Stimulated activated CD8-positive, alpha-beta memory T cell treated with anti-CD3 and anti-CD28 coated beads, Interleukin-15, amount 100 ng/mL, for 24 hours (primary cell): ENCODE data around the gene NDUFA11.

Experiments
- DNase-seq: peaks from one replicate; pipeline ENCODE4 v3.0.0-alpha.2; 2020; ENCODE audit warnings: low read depth

Gene NDUFA11

DNA sequence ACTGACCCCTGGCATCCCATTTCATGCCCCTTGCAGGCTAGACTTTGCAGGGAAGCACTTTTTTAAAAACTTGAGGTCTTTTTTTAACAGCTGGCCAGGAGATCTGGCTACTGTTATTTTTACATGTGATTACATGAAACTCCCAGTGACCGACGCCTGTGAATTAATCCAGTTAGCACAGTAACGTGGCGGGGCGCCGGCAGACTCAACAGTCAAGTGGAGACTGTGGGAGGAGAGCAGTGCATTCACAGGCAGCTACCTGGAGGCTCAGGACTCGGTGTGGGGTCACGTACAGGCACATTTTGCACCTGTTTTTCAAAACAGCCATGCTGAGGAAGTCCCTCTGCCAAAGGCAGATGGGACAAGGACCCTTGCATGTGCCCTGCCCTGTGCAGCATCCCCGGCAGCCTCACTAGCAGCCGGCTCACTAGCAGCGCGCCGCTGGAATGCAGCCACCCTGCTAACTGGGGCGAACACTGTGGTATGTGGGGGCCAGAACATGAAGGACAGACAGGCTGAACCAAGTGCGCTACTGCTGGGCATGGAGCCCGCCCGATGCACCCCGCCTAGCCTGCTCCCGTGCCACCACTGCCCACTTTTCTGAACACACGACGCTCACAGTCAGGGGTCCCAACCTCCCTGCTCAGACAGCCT is 29.1 kb upstream of the NDUFA11 start:
- DNase-seq, result no peak

DNA sequence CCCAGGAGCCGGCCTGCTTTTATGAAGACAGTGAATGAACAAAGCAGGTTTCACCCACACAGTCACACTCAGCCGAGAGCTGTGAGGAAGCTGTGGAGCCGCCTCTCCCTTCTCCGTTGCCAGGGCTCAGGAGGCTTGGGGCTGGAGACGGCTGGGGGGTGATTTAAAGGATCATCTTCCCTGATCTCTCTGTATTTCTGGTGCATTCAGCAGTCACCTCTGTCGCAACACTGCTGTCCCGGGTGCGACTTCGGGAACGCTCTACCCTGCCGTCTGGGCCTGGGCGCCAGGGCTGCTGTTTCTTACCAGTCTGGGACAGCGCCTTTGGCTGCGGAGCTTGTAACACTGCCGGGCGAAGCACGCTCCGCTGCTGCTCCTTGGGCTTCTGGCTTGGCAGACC is 28.6 kb upstream of the NDUFA11 start:
- no peak for DNase-seq

DNA sequence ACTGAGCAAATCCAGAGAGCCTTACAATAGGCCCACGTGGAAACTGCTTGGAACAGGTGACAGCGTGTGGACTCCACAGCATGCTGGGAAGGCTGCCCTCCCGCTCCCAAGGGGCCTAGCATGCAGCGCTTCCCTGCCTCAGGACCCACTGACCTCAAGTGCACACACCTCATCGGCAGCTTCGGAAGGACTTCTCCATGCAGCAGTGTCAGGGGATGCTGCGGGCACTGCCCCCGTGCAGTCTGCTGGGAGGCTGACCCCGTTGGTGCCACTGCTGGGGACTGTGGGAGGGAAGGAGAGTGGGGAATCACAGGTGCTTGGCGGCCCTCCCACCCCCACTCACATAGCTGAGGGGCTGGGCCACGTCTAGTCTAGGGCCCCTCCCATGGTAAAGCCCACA is 27.7 kb upstream of the NDUFA11 start:
- DNase-seq, result no peak

DNA sequence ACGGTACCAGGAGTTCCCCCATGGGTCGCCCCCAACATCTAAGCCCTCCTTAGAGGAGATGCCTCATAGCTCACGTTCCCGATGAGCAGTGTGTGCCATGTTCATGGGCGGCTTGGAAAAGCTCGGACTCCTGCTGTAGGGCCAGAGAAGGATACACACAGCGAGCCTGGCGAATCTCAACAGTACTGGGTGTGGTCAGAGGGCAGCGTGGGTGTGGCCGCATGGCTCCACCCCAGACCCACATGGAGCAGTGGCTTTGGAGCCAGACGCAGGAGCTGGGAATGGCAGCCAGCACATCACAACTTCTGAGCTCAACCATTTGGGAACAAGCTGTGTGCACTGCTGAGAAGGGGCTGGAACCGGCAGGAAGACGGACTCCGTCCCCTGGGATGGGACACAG is 26.0 kb upstream of the NDUFA11 start:
- no peak for DNase-seq

DNA sequence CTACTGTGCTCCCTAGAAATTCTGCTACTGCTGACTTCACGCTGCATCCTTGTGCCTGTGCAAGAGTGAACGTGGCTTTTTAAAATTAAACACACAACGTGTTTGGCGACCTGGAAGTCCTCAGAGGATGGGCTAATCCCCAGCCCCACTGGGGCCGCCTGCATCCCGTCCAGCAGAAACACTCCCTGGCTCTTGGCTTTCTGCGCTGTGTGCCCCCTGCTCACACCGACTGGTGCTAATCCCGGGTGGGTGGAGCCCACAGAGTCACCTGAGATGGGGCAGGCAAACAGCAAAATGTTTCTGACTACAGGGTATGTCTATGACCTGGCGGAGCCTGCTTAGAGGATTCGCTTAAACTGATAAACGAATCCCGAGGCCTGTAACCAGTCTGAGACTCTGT is 25.6 kb upstream of the NDUFA11 start:
- no peak for DNase-seq

DNA sequence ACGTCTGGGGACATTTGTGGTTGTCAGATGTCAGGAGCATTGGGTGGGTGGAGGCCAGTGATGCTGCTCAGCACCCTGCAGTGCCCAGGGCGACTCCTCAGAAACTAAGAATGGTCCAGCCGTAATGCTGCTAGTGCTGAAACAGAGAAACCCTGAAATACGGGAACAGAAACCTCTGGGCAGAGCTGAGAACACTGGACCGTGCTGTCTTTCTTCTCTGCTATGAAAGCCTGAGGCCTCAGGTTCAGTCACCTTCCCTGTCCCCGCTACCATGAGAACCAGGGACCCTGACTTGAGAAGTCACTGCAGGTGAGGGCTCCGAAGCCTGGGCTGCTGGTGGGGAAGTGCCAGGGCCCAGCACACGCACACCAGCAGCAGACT is 23.8 kb upstream of the NDUFA11 start:
- no peak for DNase-seq

DNA sequence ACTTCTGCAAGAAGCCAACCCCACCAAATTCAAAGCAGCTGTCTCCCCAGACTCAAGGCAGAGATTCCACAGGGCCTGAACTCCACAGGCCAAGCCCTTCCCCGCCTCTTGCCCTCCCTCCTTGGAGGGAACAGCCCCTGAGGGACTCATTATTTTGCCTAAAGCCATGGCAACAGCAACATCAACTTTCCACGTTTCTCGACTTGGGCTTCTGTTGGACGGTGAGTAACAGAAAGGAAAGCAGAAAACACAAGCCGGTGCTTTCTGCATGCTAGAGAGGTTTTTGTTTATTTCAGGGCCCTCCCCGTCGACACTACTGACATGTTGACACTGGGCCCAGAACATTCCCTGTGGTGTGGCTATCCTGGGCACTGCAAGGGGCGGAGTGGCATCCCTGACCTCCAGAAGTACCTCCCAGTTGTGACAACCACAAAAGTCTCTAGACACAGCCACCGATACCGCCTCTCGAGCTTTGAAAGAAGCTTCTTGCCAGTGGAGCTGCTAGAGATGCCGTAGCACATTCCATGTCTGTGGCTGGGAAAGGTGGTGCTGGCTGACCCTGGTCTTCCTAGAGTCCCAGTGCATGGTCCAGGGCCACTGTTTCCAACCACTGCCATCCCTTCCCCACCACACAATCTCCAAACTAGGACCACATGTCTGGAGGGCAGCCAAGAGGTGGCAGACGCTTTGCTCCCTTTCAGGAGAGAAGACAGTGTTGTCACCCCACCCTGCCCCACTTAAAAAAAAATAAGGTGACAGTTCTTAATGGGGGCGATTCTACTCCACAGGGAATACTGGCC is 23.3 kb upstream of the NDUFA11 start:
- DNase-seq, result no peak

DNA sequence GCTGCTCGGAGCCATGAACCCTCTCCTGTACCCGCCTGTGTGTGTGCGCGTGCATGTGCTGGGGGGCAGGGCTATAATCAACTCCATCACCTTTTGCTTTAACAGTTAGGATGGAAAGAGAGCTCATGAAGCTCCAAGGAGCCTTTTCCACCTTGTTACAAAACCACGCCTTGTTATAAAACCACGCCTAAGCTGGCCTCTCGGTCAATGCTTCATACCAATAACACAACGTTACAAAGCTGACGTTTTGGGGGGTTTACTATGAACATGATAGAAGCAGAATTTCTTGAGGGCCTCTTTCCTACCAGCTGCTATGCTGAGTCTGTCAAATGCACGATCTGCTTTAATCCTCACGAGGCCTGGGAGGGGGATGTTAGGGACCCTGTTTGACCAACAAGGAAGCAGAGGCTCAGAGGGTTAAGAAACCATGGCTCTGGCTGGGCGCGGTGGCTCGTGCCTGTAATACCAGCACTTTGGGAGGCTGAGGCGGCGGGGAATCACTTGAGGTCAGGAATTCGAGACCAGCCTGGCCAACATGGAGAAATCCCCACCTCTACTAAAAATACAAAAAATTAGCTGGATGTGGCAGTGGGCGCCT is 22.3 kb upstream of the NDUFA11 start:
- no peak for DNase-seq

DNA sequence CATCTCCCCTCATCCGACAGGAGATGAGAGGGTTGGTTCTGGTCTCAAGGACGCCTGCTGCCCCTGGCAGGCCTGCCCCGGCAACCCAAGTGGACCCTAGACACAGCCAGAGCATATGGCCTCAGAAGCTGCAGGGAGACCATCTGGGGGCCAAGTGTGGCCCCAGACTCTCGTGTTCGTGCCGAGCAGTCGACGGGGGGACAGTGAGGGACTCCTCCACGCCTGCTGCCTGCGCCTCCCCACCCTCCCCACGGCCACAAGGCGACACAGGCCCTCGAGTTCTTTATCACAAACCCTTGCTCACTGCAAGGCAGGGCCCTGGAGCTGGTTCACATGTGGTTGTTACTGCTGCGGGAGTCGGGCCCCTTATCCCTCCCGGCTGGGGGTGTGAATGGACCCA is 19.8 kb upstream of the NDUFA11 start:
- no peak for DNase-seq

DNA sequence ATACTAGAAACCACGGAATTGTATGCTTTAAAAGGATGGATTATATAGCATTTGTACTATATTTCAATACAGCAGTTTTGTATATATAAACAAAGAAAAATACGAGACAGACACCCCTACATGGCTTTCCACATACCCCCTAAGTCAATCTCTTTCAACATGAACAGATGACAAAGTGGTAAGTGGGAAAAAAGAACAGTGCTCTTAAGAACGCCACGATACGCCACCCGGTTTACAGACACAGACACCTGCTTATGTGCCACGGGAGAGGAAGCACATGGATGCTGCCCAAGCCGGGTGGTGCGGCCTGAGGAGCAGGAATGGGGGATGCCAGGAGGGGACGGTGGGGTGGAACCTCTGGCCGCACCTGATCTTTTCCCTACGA is 18.6 kb upstream of the NDUFA11 start:
- no peak for DNase-seq

DNA sequence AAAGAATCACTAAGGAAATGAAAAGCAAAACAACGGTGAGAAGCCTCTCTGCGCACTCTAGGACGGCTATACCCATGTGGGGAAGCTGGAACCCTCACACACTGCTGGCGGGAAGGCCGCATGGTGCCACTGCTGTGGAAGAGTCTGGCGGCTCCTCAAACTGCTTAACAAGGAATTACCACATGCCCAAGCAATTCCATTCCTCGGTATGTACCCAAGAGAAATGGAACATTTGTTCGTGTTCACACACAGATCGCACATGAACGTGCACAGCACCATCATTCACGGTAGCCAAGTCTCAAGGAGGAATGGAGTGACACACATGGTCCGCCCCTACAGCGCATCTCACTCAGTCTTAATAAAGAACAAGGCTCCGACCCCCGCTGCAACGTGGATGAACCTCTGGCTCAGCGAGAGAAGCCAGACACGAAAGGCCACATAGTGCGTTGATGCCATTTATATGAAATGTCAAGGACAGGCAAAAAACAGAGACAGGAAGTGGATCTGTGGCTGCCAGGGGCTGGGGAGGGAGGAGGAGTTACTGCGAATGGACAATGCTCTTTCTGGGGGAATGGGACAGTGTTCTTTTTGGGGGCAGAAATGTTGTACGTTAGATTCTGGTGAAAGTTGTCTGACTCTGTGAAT is 18.0 kb upstream of the NDUFA11 start:
- no peak for DNase-seq

DNA sequence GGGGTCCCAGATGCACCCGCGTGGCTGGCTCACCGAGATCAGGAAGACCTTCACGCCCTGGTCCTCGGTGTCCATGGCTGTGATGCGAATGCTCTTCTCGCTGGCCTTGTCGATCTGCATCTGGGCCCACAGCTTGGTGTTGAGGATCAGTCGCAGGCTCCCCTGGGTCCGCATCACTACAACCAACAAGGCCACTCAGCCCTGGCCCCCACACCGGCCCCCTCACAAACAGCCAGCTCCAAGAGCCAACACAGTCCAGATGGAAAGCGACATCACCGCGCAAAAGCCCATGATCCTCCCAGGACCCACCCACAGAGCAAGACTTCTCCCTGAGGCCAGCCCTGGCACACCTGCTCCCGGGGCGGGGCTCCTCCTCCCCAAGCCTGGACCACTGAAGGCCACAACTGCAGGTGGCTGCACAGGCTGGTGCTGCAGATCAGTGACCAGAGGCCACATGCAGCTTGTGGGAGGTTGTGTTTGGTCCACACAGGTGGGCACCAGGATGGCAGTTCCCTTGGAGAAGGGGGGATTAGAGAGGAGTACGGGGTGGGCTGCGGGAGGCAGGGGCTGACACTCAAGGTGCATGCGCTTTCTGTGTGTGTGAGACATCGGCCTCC is 15.0 kb upstream of the NDUFA11 start:
- no peak for DNase-seq

DNA sequence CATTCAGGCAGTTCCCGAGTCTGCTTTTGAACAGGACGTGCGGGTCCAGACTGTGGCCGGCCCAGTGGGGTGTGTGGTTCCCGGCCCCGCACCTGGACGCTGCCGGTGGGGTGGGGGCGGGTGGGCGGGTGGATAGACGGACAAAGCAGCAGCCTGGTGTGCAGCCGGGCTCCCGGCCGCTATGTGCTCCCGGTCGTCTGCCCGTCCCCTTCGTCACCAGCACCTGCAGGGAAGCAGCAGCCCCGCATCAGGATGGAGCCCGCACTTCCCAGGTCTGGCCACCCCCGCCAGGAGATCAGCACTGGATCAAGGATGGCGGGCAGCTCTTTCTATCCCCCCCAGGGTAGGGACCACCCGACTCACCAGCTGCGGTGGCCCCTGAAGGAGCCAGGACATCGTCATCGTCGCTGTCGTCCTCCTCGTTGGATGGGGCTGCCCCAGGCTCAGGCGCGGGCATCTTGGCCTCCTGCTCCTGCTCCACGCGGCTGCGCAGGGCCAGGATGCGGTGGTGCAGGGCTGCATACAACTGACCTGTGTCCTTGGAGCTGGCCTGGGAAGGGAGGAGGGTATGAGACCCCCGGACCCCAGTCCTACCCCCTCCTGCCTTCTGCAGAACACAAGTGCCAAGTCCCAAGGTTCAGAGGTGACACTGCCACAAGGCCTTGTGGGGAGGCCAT is 14.0 kb upstream of the NDUFA11 start:
- no peak for DNase-seq

DNA sequence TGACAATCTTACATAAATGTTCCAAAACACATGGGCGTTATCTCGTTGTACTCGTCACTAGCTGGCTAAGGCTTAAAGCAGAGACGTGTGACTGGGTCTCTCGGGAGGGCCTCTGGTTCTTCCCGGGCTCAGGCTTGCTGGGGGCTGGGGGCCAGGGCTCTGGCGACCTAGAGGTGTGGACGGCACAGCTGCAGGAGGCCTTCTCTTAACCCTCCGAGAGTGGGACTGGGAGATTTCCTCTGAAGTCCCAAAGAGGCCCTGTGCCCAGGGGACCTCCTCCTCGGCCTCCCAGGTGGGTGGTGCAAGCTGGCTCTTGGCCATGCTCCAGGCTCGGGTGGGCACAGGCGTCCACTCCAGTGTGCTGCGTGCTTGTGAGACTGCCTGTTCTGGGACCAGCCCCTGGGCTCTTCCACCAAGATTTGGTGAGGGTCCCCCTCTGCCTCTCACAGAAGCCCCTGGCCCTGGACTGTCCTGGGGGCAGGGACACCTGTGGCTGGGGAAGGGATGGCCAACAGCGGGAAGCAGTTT is 12.7 kb upstream of the NDUFA11 start:
- no peak for DNase-seq

DNA sequence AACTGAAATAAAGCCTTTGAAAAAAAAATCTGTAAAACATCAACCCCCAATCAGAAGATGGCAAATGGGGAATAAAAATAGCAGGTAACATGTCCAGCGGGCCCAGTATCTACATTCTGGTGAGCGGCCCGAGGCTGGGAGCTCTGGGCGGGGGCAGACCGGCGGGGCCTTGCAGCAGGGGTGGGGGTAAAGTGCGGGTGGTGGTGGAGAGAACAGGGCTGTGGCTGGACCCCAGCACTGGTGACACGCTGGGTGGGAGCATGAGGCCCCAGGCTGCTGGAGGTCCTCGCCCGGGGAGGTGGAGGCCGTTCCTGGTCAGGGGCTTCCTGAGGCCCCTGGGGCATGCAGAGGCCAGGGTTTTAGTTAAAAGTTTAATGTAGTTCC is 12.2 kb upstream of the NDUFA11 start:
- DNase-seq, result no peak

DNA sequence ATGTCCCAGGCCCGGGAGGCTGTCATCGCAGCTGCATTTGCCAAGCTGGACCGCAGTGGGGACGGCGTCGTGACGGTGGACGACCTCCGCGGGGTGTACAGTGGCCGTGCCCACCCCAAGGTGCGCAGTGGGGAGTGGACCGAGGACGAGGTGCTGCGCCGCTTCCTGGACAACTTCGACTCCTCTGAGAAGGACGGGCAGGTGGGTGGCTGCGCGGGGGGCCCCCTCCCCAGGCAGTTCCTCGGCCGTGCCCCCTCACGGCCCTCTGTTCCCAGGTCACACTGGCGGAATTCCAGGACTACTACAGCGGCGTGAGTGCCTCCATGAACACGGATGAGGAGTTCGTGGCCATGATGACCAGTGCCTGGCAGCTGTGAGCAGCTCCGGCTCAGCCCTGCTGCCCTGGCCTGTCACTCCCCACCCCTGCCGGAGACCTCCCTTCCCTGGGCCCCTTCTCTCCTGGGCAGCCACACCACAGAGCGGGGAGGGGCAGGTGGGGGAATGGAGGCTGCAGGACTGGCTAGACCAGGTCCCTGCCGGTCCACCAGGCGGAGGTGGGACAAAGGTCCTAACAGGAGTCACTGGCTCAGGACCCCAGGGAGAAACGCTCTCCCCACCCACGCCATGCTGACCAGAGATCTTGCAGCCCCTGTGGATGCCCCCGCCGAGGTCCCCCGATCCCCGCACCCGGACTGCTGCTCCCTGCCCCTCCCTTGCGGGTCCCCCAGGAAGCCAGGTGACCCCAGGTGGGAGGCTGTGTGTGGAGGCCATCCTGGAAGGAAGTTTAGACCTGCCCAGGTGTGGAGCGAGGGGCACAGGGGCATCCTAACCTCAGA is 11.6 kb upstream of the NDUFA11 start:
- DNase-seq, result no peak

DNA sequence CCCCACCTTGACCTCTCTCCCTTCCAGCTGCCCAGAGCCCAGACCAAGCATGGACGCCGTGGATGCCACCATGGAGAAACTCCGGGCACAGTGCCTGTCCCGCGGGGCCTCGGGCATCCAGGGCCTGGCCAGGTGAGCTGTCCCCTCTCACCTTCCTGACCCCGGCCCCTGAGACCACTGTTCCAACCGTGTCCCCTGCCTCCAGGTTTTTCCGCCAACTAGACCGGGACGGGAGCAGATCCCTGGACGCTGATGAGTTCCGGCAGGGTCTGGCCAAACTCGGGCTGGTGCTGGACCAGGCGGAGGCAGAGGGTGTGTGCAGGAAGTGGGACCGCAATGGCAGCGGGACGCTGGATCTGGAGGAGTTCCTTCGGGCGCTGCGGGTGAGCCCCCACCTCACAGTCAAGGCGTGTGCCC is 10.8 kb upstream of the NDUFA11 start:
- DNase-seq, result no peak

DNA sequence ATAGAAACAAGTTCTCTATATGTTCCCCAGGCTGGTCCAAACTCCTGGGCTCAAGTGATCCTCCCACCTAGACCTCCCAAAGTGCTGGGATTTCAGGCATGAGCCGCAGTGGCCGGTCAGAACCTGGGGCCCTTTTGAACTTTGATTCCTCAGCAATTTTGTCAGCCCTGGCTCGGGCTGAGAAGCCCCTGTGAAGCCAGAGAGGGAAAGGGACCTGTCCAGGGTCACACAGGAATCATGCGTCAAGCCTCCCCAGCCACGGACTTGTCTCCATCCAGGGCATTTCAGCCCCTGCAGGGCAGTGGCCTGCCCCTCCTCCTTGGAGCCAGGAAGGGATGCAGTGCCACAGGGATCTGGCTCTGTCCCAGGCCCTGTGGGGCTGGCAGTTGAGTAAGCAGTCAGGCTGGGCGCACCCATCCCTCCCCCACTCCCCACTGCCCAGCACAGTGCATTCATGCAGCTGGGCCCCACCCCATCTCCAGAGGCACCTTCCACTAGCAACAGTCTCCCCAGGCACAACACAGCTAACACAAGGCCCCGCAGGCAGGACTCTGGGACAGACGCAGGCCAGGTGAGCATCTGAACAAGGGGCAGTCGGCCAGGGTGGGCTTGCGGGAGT is 10.3 kb upstream of the NDUFA11 start, which contains the start of gene CAPS:
TSS of gene CAPS (plus strand) at position 516 of the 619 bp plus-strand sequence. CDS start 153 bp downstream, outside the sequence.
- no peak for DNase-seq

DNA sequence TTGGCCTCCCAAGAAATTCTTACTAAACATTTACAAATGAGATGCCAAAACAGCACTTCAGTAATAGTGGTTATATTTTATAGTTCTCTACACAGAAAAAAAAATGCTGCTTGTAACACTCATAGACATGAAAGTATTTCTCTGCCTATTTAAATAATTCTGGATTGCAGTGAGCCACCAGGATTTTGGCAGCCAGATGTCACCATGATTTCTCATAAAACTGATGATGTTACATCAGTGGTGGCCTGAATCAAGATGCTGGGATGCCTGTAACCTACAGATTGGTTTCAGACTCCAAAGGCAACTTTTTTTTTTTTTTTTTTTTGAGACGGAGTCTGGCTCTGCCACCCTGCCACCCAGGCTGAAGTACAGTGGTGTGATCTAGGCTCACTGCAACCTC is 7.8 kb upstream of the NDUFA11 start:
- DNase-seq, result no peak

DNA sequence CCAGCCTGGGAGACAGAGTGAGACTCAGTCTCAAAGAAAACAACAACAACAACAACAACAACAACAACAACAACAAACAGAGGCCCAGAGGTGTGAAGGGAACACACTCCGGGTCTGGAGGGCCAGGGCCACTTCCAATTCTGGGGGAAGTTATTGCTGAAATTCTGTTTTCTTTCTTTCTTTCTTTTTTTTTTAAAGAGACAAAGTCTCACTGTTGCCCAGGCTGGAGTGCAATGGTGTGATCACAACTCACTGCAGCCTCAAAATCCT is 7.0 kb upstream of the NDUFA11 start:
- DNase-seq, result no peak
